GM10266 (cell line): ENCODE results near the gene CSNK1D.

Source experiments
- DNase-seq: peaks from one replicate; pipeline ENCODE4 v3.0.0; 2012; ENCODE audit errors: extremely low spot score
- TF ChIP-seq, protein P1 (sequence below): IDR thresholded peaks from 2 replicates; pipeline ENCODE4 v1.5.1; 2012; ENCODE audit warnings: mild to moderate bottlenecking, low read depth; ENCODE audit not compliant: control insufficient read depth, insufficient read depth; ENCODE audit errors: missing control alignments

CSNK1D gene

GRCh38 chr17:82236142-82236971 lies 37.1 kb downstream of the CSNK1D start:
- TF ChIP-seq, protein P1, sequence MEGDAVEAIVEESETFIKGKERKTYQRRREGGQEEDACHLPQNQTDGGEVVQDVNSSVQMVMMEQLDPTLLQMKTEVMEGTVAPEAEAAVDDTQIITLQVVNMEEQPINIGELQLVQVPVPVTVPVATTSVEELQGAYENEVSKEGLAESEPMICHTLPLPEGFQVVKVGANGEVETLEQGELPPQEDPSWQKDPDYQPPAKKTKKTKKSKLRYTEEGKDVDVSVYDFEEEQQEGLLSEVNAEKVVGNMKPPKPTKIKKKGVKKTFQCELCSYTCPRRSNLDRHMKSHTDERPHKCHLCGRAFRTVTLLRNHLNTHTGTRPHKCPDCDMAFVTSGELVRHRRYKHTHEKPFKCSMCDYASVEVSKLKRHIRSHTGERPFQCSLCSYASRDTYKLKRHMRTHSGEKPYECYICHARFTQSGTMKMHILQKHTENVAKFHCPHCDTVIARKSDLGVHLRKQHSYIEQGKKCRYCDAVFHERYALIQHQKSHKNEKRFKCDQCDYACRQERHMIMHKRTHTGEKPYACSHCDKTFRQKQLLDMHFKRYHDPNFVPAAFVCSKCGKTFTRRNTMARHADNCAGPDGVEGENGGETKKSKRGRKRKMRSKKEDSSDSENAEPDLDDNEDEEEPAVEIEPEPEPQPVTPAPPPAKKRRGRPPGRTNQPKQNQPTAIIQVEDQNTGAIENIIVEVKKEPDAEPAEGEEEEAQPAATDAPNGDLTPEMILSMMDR, result peak; percentile 75

DNA sequence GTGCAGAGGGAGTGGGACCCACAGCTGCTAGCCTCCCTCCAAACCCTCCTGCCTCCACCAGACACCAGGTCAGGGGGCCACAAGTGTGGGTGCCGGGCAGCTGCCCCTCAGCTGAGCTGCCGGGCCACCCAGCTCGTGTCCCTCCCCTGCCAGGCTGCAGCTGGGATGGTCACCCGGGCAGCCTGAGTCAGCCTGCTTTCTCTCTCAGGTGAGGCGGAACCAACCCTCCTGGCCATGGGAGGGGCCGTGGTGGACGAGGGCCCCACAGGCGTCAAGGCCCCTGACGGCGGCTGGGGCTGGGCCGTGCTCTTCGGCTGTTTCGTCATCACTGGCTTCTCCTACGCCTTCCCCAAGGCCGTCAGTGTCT lies 37.7 kb downstream of the CSNK1D start:
- no peak for DNase-seq
- TF ChIP-seq, protein P1, result no peak

More at GRCh38 chr17:82236142-82236971, 37.1 kb downstream of the CSNK1D start:
- DNase-seq, result no peak

DNA sequence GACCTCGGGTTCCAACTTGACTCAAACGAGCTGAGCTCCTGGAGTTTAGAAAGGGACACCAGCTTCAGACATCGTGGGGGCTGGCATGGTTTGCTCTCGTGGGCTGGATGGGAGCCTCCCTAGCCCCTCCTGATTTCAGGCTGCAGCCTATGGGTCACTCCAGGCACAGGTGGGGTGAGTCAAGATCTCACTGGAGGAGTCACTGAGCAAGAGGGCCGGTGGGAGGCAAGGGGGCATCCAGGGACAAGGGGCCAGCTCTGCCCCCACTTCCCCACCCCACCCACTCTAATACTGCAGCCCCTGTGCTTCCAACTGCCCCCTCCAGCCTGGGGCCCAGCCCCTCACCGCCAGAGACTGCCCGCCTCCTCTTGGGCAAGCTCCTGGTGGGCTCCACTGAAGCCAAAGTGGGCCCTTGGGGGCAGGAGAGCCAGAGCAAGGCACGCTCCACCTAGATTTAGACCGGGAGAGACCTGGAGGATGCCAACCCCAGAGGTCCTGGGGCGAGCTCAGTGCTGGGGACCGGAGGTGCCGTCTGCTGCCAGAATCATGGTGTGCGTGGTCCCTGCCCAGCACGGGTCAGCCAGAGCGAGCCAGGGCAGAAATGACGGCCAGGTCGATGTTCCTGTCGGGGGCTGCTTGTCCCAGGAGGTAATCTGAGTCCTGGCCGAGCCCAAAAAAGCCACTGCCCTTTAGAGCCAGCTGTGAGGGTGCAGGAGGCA lies 38.3 kb downstream of the CSNK1D start:
- TF ChIP-seq, protein P1, result no peak
- DNase-seq, result no peak

- TF ChIP-seq, protein P1, result no peak
- no peak for DNase-seq
Measured at GRCh38 chr17:82234211-82235055, 39.1 kb downstream of the CSNK1D start.

- DNase-seq, result no peak
Measured at GRCh38 chr17:82232876-82233785, 40.4 kb downstream of the CSNK1D start.

More at GRCh38 chr17:82232876-82233785, 40.4 kb downstream of the CSNK1D start:
- TF ChIP-seq, protein P1, result no peak
